ENCODE data around the gene GIMAP4.

Gene GIMAP4

GRCh38 chr7:150580638-150581394, 13.6 kb downstream of the GIMAP4 start:
- Histone ChIP-seq H3K4me3 (ENCODE audit: low read depth in 1 of 2, low read length in 2 of 2) (no peak overlapping the region), H3K36me3 (ENCODE audit: insufficient read depth, low read length) (no peaks in the 10 kb centered on the region), H3K9ac (ENCODE audit: low read depth, low read length) (no peak overlapping the region), H3K27me3 (ENCODE audit: insufficient read depth, low read length, poor library complexity) (no peaks in the 10 kb centered on the region), H3K9me3 (ENCODE audit: insufficient read depth, low read length, severe bottlenecking) (peaks cover 14% of the 10 kb centered on the region), H3K4me2 (ENCODE audit: insufficient read depth, low read length) (no peak overlapping the region), H3K79me2 (ENCODE audit: insufficient read depth, low read length) (no peaks in the 10 kb centered on the region), H2AFZ (ENCODE audit: low read depth, low read length) (no peak overlapping the region), H3K4me1 (ENCODE audit: insufficient read depth, low read length) (peaks cover 5% of the 10 kb centered on the region), H4K20me1 (ENCODE audit: insufficient read depth, low read length) (no peaks in the 10 kb centered on the region), H3K27ac (ENCODE audit: low read length) (0 out of 2 replicates have a peak overlapping the region, but pooled peaks have one; percentile 49)
- DNase-seq: no peak
- TF ChIP-seq CTCF (IDR thresholded peaks at IDR 0.05; ENCODE audit: borderline replicate concordance, extremely low read depth, low read length, poor library complexity, severe bottlenecking) (no peak), EZH2 (IDR thresholded peaks at IDR 0.05; ENCODE audit: borderline replicate concordance, low read depth, low read length, severe bottlenecking) (no peak)
- no peak for ATAC-seq (ENCODE audit: insufficient read depth, low read depth)

GRCh38 chr7:150585199-150585598, 18.0 kb downstream of the GIMAP4 start:
- Histone ChIP-seq H4K20me1 (ENCODE audit: insufficient read depth, low read length) (no peaks in the 10 kb centered on the region), H3K4me3 (ENCODE audit: low read depth in 1 of 2, low read length in 2 of 2) (no peak overlapping the region), H2AFZ (ENCODE audit: low read depth, low read length) (no peak overlapping the region), H3K27me3 (ENCODE audit: insufficient read depth, low read length, poor library complexity) (no peaks in the 10 kb centered on the region), H3K36me3 (ENCODE audit: insufficient read depth, low read length) (no peaks in the 10 kb centered on the region), H3K9ac (ENCODE audit: low read depth, low read length) (no peak overlapping the region), H3K9me3 (ENCODE audit: insufficient read depth, low read length, severe bottlenecking) (peaks cover 12% of the 10 kb centered on the region), H3K27ac (ENCODE audit: low read length) (no peak overlapping the region), H3K4me1 (ENCODE audit: insufficient read depth, low read length) (peaks cover 20% of the 10 kb centered on the region), H3K79me2 (ENCODE audit: insufficient read depth, low read length) (no peaks in the 10 kb centered on the region), H3K4me2 (ENCODE audit: insufficient read depth, low read length) (no peak overlapping the region)
- TF ChIP-seq CTCF (IDR thresholded peaks at IDR 0.05; ENCODE audit: borderline replicate concordance, extremely low read depth, low read length, poor library complexity, severe bottlenecking) (no peak), EZH2 (IDR thresholded peaks at IDR 0.05; ENCODE audit: borderline replicate concordance, low read depth, low read length, severe bottlenecking) (no peak)
- DNase-seq: no peak
- no peak for ATAC-seq (ENCODE audit: insufficient read depth, low read depth)

GRCh38 chr7:150586068-150586784, 19.0 kb downstream of the GIMAP4 start:
- peaks cover 18% of the 10 kb centered on the region for H3K4me1 ChIP-seq (ENCODE audit: insufficient read depth, low read length)
- peak overlapping the region; percentile 56 for H3K27ac ChIP-seq (ENCODE audit: low read length)
- no peaks in the 10 kb centered on the region for H3K27me3 ChIP-seq (ENCODE audit: insufficient read depth, low read length, poor library complexity)
- H2AFZ ChIP-seq (ENCODE audit: low read depth, low read length): peak overlapping the region; percentile 65
- H3K4me3 ChIP-seq (ENCODE audit: low read depth in 1 of 2, low read length in 2 of 2): no peak overlapping the region
- H3K9me3 ChIP-seq (ENCODE audit: insufficient read depth, low read length, severe bottlenecking): peaks cover 3% of the 10 kb centered on the region
- TF ChIP-seq EZH2 (IDR thresholded peaks at IDR 0.05; ENCODE audit: borderline replicate concordance, low read depth, low read length, severe bottlenecking) (no peak), CTCF (IDR thresholded peaks at IDR 0.05; ENCODE audit: borderline replicate concordance, extremely low read depth, low read length, poor library complexity, severe bottlenecking) (no peak)
- H3K9ac ChIP-seq (ENCODE audit: low read depth, low read length): no peak overlapping the region
- no peaks in the 10 kb centered on the region for H3K79me2 ChIP-seq (ENCODE audit: insufficient read depth, low read length)
- no peaks in the 10 kb centered on the region for H3K36me3 ChIP-seq (ENCODE audit: insufficient read depth, low read length)
- no peaks in the 10 kb centered on the region for H4K20me1 ChIP-seq (ENCODE audit: insufficient read depth, low read length)
- ATAC-seq (ENCODE audit: insufficient read depth, low read depth) (peak; percentile 68), DNase-seq (no peak)
- H3K4me2 ChIP-seq (ENCODE audit: insufficient read depth, low read length): no peak overlapping the region

Measured in DND-41 (cell line).